ENCODE results near the gene EPHB1.
"Not testable (repeated sequence)": the region's sequence is repeated elsewhere in the genome, so short reads cannot be mapped to it uniquely, and the experiment has no call there.

The EPHB1 gene

DNA sequence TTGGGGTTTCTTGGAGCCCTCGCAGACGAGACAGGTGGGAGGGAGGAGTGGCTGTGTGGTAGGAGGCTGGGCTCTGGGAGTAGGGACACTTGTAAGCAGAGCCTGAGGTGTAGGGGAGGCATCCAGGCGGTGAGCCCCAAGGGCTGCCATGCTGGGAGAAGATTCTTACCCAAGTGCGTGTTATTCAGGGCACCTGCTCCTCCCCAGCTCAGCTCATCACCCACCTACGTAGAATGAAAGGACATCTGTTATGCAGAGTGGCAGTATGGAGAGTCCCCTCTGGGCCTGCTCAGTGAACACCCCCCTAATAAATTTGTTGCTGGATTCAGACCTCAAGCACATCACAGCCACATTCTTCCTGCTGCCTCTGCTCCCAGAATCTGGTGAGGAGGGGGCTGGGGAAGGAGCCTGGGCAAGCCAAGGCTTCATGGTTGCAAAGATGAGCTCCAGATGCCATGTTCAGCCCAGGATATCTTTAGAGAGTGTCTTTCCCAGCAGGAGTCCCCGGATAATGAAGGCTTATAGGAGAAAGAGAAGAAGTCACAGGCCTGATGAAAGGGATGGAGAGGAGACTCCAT, 261.8 kb downstream of the EPHB1 start:
- DNase-seq: no peak

DNA sequence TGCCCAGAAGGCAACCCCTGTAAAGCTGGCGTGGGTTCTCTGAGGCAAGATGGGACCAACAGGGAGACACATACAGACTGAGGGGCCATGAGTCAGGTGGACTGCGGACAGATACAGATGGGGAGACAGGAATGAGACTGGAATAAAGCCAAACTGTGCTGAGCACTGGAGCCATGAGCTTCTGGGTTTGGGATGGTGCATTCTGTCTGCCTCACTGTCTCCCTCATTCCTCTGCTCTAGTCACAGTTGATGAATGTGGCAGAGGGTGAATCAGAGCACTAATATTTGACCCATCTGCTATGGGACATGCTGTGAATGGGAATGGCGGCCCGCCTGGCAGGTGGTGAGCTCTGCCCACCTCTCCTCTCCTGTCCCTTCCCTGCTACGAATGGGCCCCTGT, 262.9 kb downstream of the EPHB1 start:
- DNase-seq: no peak

GRCh38 chr3:135059580-135059979, 264.5 kb downstream of the EPHB1 start:
- no peak for DNase-seq

- DNase-seq: not testable (repeated sequence)
These were observed 272.0 kb downstream of the EPHB1 start for GRCh38 chr3:135066844-135067727.

DNA sequence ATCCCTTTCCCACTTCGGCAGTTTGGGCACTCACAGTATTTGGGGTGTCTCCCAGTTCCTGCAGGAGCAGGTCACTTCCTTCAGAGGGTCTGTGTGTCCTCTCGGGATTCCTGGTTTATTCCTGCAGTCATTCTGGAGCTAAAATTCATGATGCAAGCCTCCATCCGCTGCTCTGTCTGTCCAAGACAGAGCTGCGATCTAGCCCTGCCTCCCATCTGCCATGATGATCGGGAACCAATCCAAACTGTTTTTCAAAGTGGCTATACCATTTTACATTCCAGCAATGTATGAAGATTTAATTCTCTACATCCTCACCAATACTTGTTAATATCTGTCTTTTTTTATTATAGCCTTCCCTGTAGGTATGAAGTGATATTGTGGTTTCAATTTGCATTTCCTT, 273.0 kb downstream of the EPHB1 start:
- DNase-seq: no peak

- no peak for DNase-seq
These were observed 274.3 kb downstream of the EPHB1 start for GRCh38 chr3:135069406-135069805.

DNA sequence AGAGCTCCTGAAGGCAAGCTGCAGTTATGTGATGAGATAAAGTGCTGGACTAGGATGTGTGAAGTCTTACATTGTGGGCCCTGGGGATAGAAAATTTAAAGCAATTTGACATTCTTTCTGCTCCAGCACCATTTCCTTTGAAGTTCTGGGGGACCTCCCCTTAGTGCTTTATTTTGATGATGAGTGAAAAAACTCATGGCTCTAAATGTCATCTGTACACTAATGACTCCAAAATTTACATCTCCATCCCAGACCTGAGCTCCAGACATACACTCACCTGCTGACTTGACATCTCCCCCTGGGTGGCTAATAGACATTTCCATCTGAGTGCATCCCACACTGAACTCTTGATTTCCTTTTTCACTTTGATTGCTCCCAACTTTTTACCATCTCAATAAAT, 276.4 kb downstream of the EPHB1 start:
- DNase-seq: no peak

- DNase-seq: no peak
These were observed 277.4 kb downstream of the EPHB1 start for GRCh38 chr3:135072431-135072830.

- no peak for DNase-seq
These were observed 280.1 kb downstream of the EPHB1 start for GRCh38 chr3:135075157-135075556.

- DNase-seq: no peak
These were observed 281.3 kb downstream of the EPHB1 start for GRCh38 chr3:135076341-135076740.

- no peak for DNase-seq
These were observed 282.1 kb downstream of the EPHB1 start for GRCh38 chr3:135077186-135077585.

DNA sequence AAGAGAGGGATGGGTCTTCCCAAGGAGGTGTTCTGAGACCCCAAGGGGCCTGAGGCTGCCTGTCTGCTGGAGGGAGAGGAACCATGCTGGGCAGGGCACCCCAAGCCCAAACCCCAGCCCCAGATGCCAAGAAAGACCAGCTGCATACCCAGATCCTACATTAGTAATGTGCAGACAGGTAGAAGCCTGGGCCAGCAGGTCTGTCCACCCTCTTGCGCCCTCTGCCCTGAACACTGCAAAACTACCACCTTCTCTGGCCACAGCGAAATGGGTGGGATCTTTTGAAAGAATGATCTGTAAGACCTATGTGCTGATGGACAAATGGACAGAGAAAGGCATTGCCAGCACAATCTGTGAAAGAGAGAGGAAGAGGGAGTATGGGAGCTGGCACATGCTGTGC, 283.2 kb downstream of the EPHB1 start:
- DNase-seq: no peak

- DNase-seq: no peak
These were observed 284.0 kb downstream of the EPHB1 start for GRCh38 chr3:135079095-135079494.

DNA sequence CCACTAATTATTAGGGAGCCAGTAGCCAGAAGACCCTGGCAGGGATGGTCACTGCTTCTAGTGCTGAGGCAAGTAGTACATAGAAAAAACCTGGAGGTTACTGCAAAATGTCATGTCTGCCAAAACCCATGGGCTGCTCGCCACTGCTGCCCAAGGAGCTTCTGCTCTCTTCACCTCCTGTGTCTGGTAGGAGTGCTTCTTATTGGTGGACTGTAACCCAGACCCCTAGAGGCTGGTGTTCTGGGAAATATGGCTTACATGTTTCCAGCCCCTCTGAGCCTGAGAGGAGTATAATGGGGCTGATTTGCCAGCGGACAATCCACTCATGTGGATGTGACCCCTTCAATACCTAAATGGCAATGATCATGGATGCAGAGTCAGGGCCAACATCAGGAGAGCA, 286.4 kb downstream of the EPHB1 start:
- DNase-seq: no peak

DNA sequence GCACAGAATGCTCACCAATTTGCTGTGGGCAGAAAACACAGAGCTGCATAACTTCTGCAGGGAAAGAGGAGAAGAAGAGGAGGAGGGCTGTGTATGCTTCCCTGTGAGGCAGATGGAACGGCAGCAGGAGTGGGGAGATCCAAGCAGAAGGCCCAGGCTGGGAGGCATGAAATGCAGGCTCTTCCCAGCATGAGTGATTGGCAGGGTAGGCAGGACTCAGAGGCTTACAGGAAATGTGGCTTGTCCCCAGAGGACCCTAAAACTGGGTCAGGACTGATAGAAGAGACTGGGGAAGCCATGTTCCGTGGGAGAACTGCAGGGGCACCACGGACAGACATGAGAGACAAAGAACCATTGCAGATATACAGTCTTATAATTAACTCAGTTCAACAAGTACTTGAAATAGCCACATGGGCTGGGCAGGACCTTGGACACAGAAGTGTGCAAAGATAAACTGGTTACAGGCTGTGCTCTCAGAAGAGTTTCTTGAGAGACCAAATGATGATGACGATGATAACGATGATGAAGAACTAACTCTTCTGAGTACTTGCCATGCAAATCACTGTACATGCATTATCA, 286.9 kb downstream of the EPHB1 start:
- DNase-seq: no peak

- no peak for DNase-seq
These were observed 287.6 kb downstream of the EPHB1 start for GRCh38 chr3:135082706-135083105.

- no peak for DNase-seq
These were observed 288.1 kb downstream of the EPHB1 start for GRCh38 chr3:135083179-135083578.

- DNase-seq: no peak
These were observed 288.7 kb downstream of the EPHB1 start for GRCh38 chr3:135083756-135084155.

DNA sequence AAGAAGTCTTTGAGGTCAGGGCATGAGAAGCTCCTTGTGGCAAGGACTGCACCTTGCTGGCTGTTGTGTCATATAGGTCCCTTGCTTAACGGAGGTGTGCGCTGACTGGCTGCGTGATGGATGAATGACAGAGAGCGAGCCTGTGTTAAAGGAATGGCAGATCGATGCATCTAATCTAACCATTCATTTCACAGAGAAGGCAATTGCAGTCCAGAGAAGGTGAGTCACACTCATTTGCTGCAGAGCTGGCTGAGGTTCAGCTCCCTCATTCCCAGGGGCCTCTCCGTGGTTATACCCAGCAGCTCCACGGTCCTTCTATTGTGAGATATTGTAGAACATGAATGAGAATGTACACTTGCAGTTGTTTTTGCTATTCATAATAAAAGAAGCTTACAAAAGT, 289.3 kb downstream of the EPHB1 start:
- DNase-seq: no peak

GRCh38 chr3:135084976-135085375, 289.9 kb downstream of the EPHB1 start:
- DNase-seq: no peak

- DNase-seq: no peak
These were observed 290.8 kb downstream of the EPHB1 start for GRCh38 chr3:135085652-135086436.

DNA sequence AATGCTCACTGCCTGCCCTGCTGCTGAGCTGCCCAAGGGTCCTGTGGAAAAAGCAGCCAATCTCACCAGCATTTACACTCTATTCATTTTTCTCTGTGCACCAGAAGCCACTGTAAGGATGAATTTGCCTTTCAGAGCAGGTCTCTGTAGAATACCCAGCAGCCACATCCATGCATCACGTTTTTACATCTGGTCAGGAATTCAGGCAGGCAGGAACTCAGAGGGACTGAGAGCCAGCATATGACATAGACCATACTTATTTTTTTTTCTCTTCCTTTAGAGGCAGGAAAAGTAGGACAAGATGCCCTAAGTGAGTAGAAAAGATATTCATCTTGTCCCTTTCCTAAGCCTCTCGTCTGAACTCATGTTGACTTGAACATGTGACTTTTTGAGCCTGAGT, 292.7 kb downstream of the EPHB1 start:
- DNase-seq: no peak

- no peak for DNase-seq
These were observed 294.4 kb downstream of the EPHB1 start for GRCh38 chr3:135089451-135089850.

All from CD4-positive, alpha-beta T cell treated with Interleukin-17A for 4 hours (primary cell).